DMS79 (cell line): Measurements from ENCODE around the gene TK2.
"Not testable (repeated sequence)": the region's sequence is repeated elsewhere in the genome, so short reads cannot be mapped to it uniquely, and the experiment has no call there.

Source experiments
- DNase-seq: peaks from one replicate; lab custom pipeline; 2025; lab: John Stamatoyannopoulos, UW

Gene TK2

GRCh38 chr16:66503030-66503429 lies 46.9 kb downstream of the TK2 start:
- no peak for DNase-seq

GRCh38 chr16:66502020-66502913 lies 47.7 kb downstream of the TK2 start:
- DNase-seq: no peak

- DNase-seq: not testable (repeated sequence)
Observed at GRCh38 chr16:66501563-66501962, 48.4 kb downstream of the TK2 start.

- DNase-seq: not testable (repeated sequence)
Observed at GRCh38 chr16:66497921-66498320, 52.0 kb downstream of the TK2 start.

- not testable (repeated sequence) for DNase-seq
Observed at GRCh38 chr16:66496226-66496625, 53.7 kb downstream of the TK2 start.

- no peak for DNase-seq
Observed at GRCh38 chr16:66495440-66495839, 54.5 kb downstream of the TK2 start.

GRCh38 chr16:66494916-66495315 lies 55.0 kb downstream of the TK2 start:
- DNase-seq: no peak

- no peak for DNase-seq
Observed at GRCh38 chr16:66493490-66494401, 56.2 kb downstream of the TK2 start.

GRCh38 chr16:66491716-66492064 lies 58.2 kb downstream of the TK2 start:
- no peak for DNase-seq

- DNase-seq: no peak
Observed at GRCh38 chr16:66490774-66491715, 58.9 kb downstream of the TK2 start.

- no peak for DNase-seq
Observed at GRCh38 chr16:66489818-66490217, 60.1 kb downstream of the TK2 start.

- no peak for DNase-seq
Observed at GRCh38 chr16:66489385-66489784, 60.5 kb downstream of the TK2 start.

GRCh38 chr16:66488505-66488904 lies 61.4 kb downstream of the TK2 start:
- DNase-seq: no peak

GRCh38 chr16:66487580-66488275 lies 62.2 kb downstream of the TK2 start:
- DNase-seq: no peak

- no peak for DNase-seq
Observed at GRCh38 chr16:66486773-66487579, 62.9 kb downstream of the TK2 start.

- no peak for DNase-seq
Observed at GRCh38 chr16:66486199-66486772, 63.6 kb downstream of the TK2 start.

GRCh38 chr16:66485376-66485775 lies 64.5 kb downstream of the TK2 start:
- no peak for DNase-seq

- DNase-seq: no peak
Observed at GRCh38 chr16:66484453-66485213, 65.3 kb downstream of the TK2 start.
